Measurements from ENCODE around the gene CNGA2.
"Not testable (repeated sequence)": the region's sequence is repeated elsewhere in the genome, so short reads cannot be mapped to it uniquely, and the experiment has no call there.

The CNGA2 gene

DNA sequence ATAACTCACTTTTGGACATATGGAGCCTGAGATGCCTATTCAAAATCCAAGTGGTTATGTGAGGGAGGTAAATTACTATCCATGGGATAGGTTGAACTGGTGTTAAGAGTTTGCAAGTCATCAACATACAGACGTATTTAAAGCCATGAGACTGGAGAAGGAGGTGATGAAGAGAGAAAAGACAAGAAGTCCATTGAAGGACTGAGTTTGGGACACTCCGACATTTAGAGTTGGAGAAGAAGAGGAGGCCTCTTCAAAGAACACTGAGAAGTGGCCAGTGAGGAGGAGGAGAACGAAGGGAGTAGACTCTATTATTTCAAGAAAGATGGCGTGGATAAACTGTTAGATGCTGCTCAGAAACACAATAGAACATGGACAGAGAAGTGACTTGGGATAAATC, at the start of gene CNGA2:
Gene CNGA2 (plus strand): TSS at position 301 of the 400 bp plus-strand sequence. CDS start 3,738 bp downstream, outside the sequence.
- DNase-seq (ENCODE audit: low read depth) = no peak

GRCh38 chrX:151687635-151688034, 46.9 kb upstream of the CNGA2 start:
- no peak for DNase-seq (ENCODE audit: low read depth)

DNA sequence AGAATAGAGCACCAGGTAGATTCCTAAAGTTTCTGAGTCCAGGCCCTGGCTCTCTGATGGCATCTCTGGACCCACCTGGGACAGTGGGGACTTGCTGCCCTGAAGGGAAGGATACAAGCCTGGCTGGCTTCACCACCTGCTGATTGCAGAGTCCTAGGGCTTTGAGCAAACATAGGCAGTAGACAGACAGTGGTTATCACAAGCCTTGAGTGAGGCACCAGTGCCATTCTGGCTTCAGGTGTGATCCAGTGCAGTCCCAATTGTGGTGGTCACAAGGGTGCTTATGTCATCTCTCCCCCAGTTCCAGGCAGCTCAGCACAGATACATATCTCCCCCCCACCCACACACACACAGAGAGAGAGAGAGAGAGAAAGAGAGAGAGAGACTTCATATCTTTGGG, 45.9 kb upstream of the CNGA2 start:
- no peak for DNase-seq (ENCODE audit: low read depth)

- DNase-seq (ENCODE audit: low read depth) = no peak
Measured at GRCh38 chrX:151692825-151693224, 41.7 kb upstream of the CNGA2 start.

DNA sequence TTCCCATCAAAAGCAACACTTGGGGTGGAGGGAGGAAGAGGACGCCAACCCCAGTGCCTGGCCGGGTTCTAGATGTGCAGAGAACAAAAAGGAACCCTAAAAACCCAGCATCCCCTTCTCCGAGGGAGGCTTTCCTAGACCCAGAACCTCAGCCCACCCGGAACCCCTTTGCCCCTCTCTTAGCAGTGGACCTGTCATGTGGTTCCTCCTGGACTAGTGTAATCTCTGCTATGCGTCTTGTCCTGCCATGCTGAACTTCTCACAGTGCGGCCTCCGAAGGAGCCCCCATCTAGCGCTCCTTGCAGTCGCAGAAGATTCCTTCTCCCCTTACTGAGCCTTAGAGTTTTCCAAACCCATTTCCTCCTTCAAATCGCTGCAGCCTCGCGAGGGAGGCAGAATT, 40.4 kb upstream of the CNGA2 start:
- DNase-seq (ENCODE audit: low read depth) = no peak

- no peak for DNase-seq (ENCODE audit: low read depth)
Measured at GRCh38 chrX:151694661-151695582, 39.6 kb upstream of the CNGA2 start, which contains the start of gene PRRG3. Gene PRRG3 (plus strand): TSS chrX:151695458. CDS start chrX:151698815, 3,357 bp downstream.

DNA sequence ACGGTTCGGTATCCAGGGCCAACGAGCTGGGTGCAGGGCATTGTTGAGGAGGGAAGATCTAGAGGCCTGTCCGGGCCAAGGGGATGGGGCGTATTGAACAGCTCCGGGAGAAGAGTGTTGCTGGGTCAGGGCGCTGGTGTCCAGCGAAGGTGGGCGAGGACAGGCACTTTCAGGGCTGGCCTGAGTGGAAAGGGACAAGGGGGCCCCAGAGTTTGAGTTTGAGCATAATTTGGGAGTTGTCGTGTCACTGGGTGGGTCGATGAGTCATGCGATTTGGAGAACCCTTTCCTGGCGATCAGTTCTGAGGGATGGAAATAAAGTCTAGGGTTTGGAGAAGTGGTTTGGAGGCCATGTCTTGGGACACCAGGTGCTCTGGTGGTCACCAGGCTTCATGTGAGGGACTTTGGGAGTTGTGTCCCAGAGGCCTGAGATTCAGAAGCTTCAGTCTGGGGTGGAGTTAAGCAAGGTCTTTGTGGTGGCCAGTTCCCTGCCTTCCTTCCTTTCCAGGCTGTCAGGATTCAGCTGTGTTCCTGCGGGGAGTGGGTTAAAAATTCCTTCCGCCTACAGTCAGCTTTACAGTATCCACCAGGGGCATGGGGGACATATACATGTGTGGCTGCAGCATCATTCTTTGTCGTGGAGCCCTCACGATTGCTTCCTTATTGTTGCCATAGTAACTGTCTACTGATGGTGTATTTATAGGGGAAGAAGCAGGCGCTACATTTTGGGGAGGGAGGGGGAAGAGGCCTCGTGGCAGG, 38.8 kb upstream of the CNGA2 start:
- DNase-seq (ENCODE audit: low read depth) = no peak

DNA sequence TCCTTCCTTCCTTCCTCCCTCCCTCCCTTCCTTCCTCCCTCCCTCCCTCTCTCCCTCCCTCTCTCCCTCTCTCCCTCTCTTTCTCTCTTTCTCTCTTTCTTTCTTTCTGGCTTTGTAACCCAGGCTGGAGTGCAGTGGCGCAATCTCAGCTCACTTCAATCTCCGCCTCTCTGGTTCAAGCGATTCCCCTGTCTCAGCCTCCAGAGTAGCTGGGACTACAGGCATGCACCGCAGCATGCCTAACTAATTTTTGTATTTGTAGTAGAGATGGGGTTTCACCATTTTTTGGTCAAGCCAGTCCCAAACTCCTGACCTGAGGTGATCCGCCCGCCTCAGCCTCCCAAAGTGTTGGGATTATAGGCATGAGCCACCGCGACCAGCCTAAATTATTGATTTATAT, 37.5 kb upstream of the CNGA2 start:
- DNase-seq (ENCODE audit: low read depth) = not testable (repeated sequence)

DNA sequence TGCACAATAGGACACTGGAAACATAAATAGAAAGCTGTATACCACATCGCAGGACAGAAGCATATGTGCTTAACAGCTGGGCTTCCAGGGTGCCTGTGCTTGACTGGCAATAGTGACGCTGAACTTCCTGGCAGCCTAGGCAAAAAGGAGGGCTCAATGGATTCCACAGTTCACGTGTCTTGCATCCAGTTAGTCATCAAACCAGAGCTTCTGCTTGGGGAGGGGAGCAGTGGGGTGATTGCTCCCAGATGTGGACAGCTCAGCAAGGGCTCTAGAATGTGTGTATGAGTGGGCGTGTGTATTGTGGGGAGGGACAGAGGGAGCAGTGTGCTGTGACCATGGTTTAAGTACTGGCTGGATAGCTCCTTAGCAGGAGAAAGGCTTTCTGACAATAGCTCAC, 37.0 kb upstream of the CNGA2 start:
- no peak for DNase-seq (ENCODE audit: low read depth)

- DNase-seq (ENCODE audit: low read depth) = no peak
Measured at GRCh38 chrX:151698485-151698884, 36.1 kb upstream of the CNGA2 start.

DNA sequence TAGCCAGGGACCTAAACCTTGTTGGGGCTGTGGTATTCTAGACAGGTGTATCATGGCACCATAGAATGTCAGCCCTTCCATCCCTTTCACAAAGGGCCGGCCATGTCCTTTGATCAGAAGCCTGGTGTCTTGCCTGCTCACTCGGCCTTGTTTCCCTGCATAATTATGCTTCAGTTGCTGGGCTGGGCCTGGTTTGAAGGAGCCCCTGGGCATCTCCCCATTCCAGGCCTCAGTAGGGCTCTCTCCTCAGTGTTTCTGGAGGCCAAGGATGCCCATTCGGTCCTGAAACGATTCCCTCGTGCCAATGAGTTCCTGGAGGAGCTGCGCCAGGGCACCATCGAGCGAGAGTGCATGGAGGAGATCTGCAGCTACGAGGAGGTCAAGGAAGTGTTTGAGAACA, 34.8 kb upstream of the CNGA2 start:
- no peak for DNase-seq (ENCODE audit: low read depth)

DNA sequence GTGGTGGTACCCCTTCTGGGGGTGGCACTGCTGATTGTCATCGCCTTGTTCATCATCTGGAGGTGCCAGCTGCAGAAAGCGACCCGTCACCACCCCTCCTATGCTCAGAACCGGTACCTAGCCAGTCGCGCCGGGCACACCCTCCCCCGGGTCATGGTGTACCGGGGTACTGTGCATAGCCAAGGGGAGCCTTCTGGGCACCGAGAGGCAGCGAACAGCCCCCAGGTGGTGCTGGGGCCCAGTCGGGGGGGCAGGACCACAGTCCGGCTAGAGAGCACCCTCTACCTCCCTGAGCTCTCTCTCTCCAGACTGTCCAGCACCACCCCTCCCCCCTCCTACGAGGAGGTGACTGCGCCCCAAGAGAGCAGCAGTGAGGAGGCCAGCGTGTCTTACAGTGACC, 34.0 kb upstream of the CNGA2 start:
- no peak for DNase-seq (ENCODE audit: low read depth)

DNA sequence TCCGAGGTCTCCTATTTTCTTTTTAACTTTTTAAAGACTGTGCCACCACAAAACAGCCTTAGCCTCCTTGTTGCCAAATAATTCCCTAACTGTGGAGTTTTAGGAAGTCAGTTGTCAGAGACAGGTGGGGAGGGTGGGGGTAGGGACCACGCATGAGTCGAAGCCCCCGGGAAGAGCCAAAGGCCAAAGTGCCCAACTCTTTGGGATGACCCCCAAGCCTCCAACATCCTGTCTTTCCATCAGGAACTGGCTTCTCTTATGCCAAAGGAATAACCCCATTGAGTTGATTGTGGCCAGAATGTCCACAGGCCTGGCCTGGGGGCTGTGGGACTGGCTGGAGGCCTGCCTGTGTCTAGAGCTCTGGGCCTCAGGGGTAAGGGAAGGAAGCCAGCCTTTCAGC, 33.5 kb upstream of the CNGA2 start:
- no peak for DNase-seq (ENCODE audit: low read depth)

GRCh38 chrX:151701531-151701930, 33.0 kb upstream of the CNGA2 start:
- no peak for DNase-seq (ENCODE audit: low read depth)

DNA sequence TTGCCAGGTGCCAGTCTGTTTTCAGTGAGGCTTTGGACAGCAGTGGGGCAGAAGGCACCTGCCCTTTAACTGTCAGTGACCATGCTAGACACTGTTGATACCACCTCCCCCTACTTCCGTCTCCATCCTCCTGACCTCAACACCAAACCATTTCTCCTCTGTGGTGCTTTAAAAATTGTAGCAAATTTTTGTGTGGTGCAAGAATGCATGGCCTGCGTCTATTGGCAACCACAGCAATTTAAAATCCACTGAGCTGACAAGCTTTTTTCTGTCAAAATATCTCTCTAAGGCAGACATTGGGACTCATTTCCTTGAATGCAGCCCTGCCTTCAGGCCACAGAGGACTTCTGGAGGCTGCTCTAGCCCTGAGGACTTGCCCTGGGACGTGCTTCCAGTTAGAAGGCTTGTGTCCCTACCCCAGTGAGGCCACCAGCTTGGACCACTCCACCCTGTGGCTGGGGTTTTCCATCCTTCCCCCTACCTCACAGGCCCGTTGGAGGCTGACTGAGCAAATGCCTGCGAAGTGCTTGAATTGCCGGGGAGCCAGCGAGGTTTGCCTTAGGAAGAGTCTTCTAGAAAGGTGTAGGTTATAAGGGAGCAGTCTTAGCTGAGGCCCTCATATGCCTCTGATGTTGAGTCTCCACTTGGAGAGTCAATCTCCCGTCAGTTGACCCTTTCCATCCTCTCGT, 32.4 kb upstream of the CNGA2 start:
- DNase-seq (ENCODE audit: low read depth) = no peak

- DNase-seq (ENCODE audit: low read depth) = no peak
Measured at GRCh38 chrX:151702741-151703340, 31.7 kb upstream of the CNGA2 start.

DNA sequence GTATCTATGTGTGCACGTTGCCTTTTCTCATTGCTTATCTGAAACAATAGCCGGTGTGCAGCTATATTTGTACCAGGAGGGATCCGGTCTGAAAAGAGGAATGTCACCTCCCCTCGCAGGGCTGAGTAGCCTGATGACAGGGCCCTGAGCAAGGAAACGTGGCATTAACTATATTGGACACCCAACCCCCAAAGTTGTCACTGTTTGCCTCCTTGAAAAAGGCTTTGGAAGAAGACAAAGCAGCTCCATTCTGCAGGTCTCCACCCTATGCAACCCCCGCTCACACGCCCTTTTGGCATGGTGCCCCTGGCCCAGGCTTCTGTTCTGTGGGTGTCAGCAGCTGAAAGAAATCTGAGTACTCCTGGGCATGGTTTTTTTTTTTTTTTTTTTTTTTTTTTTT, 31.1 kb upstream of the CNGA2 start:
- no peak for DNase-seq (ENCODE audit: low read depth)

GRCh38 chrX:151704041-151704663, 30.4 kb upstream of the CNGA2 start:
- DNase-seq (ENCODE audit: low read depth) = no peak

- no peak for DNase-seq (ENCODE audit: low read depth)
Measured at GRCh38 chrX:151708821-151709220, 25.7 kb upstream of the CNGA2 start.

GRCh38 chrX:151710457-151710856, 24.1 kb upstream of the CNGA2 start:
- DNase-seq (ENCODE audit: low read depth) = no peak

- no peak for DNase-seq (ENCODE audit: low read depth)
Measured at GRCh38 chrX:151711154-151711553, 23.4 kb upstream of the CNGA2 start.

GRCh38 chrX:151711787-151712186, 22.8 kb upstream of the CNGA2 start:
- no peak for DNase-seq (ENCODE audit: low read depth)
